Measurements from ENCODE around the gene TTC29.

GRCh38 chr4:146975036-146975435 is 29.4 kb upstream of the TTC29 start:
- no peak for TF ChIP-seq CTCF (conservative IDR thresholded peaks at IDR 0.05; ENCODE audit: low read depth in 2 of 2)
- no peak for TF ChIP-seq POLR2AphosphoS5 (IDR thresholded peaks at IDR 0.05; ENCODE audit: low read depth)
- TF ChIP-seq REST (IDR thresholded peaks at IDR 0.05; ENCODE audit: unreplicated experiment): no peak
- TF ChIP-seq EZH2 (IDR thresholded peaks at IDR 0.05; ENCODE audit: low read depth, unreplicated experiment): no peak
- TF ChIP-seq JUNB (IDR thresholded peaks at IDR 0.05; ENCODE audit: unreplicated experiment): no peak
- no peak for TF ChIP-seq EZH2phosphoT487 (IDR thresholded peaks at IDR 0.05; ENCODE audit: unreplicated experiment)
- no peak for TF ChIP-seq STAT1 (IDR thresholded peaks at IDR 0.05; ENCODE audit: unreplicated experiment)
- no peak for TF ChIP-seq CREB1 (CRISPR knock-in tag; IDR thresholded peaks at IDR 0.05; ENCODE audit: low read depth)
- TF ChIP-seq ETS1 (IDR thresholded peaks at IDR 0.05): no peak
- TF ChIP-seq ZNF114 (CRISPR knock-in tag; IDR thresholded peaks at IDR 0.05): no peak
- no peak for TF ChIP-seq ZNF331 (CRISPR knock-in tag; IDR thresholded peaks at IDR 0.05; ENCODE audit: low read depth)

Data from GM23338 (cell line).